H9 (cell line): Measurements from ENCODE around the gene ABCC2. TPM values are rescaled to one million over a fixed set of nuclear protein-coding genes. Genes with fewer than 3 reads are reported as not detected.

Source experiments
- DNase-seq: peaks from one replicate; pipeline ENCODE4 v3.0.0-alpha.2; 2017
- H2AFZ ChIP-seq: one replicate; pipeline ENCODE4 v1.6.1; 2013; ENCODE audit warnings: mild to moderate bottlenecking, low read length, control low read depth, moderate library complexity
- H2AK5ac ChIP-seq: 2 replicates; pipeline ENCODE4 v1.6.1; 2013; ENCODE audit warnings: low read length, control low read depth, mixed read lengths; ENCODE audit not compliant: insufficient read length
- H2BK120ac ChIP-seq: one replicate; pipeline ENCODE4 v1.6.1; 2013; ENCODE audit warnings: low read depth, mild to moderate bottlenecking, low read length, control low read depth, inconsistent platforms; ENCODE audit not compliant: poor library complexity, severe bottlenecking
- H2BK12ac ChIP-seq: 2 replicates; pipeline ENCODE4 v1.6.1; 2013; ENCODE audit warnings: low read length, control low read depth, mixed read lengths, low read depth; ENCODE audit not compliant: insufficient read length
- H2BK15ac ChIP-seq: 2 replicates; pipeline ENCODE4 v1.6.1; 2013; ENCODE audit warnings: low read depth, low read length, control low read depth
- H2BK20ac ChIP-seq: one replicate; pipeline ENCODE4 v1.6.1; 2013; ENCODE audit warnings: low read depth, mild to moderate bottlenecking, low read length, control low read depth, inconsistent platforms; ENCODE audit not compliant: poor library complexity, severe bottlenecking
- H2BK5ac ChIP-seq: 2 replicates; pipeline ENCODE4 v1.6.1; 2013; ENCODE audit warnings: low read length, control low read depth, mixed read lengths; ENCODE audit not compliant: insufficient read length
- H3K14ac ChIP-seq: 2 replicates; pipeline ENCODE4 v1.6.1; 2013; ENCODE audit warnings: low read length, control low read depth; ENCODE audit not compliant: insufficient read depth
- H3K18ac ChIP-seq: 2 replicates; pipeline ENCODE4 v1.6.1; 2013; ENCODE audit warnings: low read depth, mild to moderate bottlenecking, mixed read lengths, low read length, control low read depth; ENCODE audit not compliant: insufficient read length
- H3K23ac ChIP-seq: 2 replicates; pipeline ENCODE4 v1.6.1; 2013; ENCODE audit warnings: low read length, control low read depth, mixed read lengths, low read depth; ENCODE audit not compliant: insufficient read length
- H3K23me2 ChIP-seq: 2 replicates; pipeline ENCODE4 v1.6.1; 2013; ENCODE audit warnings: low read depth, mild to moderate bottlenecking, mixed read lengths, low read length, control low read depth; ENCODE audit not compliant: insufficient read length, poor library complexity, severe bottlenecking
- H3K27ac ChIP-seq: 2 replicates; pipeline ENCODE4 v1.5.1; 2013; ENCODE audit warnings: low read length, control low read depth, mixed read lengths, low read depth; ENCODE audit not compliant: insufficient read length
- H3K27me3 ChIP-seq: 2 replicates; pipeline ENCODE4 v1.6.1; 2013; ENCODE audit warnings: low read length, control low read depth, inconsistent platforms; ENCODE audit not compliant: insufficient read depth
- H3K4ac ChIP-seq: 2 replicates; pipeline ENCODE4 v1.6.1; 2013; ENCODE audit warnings: low read depth, mild to moderate bottlenecking, control low read depth, inconsistent platforms, low read length, moderate library complexity
- H3K4me1 ChIP-seq: 2 replicates; pipeline ENCODE4 v1.6.1; 2013; ENCODE audit warnings: low read length, control low read depth, inconsistent platforms; ENCODE audit not compliant: insufficient read depth
- H3K4me2 ChIP-seq: 2 replicates; pipeline ENCODE4 v1.6.1; 2013; ENCODE audit warnings: low read length, control low read depth, mixed read lengths; ENCODE audit not compliant: insufficient read length, insufficient read depth
- H3K56ac ChIP-seq: 2 replicates; pipeline ENCODE4 v1.6.1; 2013; ENCODE audit warnings: low read depth, mild to moderate bottlenecking, mixed read lengths, low read length, control low read depth; ENCODE audit not compliant: insufficient read length
- H3K79me1 ChIP-seq: 2 replicates; pipeline ENCODE4 v1.6.1; 2013; ENCODE audit warnings: low read depth, mild to moderate bottlenecking, moderate library complexity, low read length, control low read depth, inconsistent platforms; ENCODE audit not compliant: insufficient read depth, poor library complexity, severe bottlenecking
- H3K79me2 ChIP-seq: 2 replicates; pipeline ENCODE4 v1.6.1; 2013; ENCODE audit warnings: low read length, control low read depth, inconsistent platforms; ENCODE audit not compliant: insufficient read depth
- H3K9ac ChIP-seq: 2 replicates; pipeline ENCODE4 v1.6.1; 2013; ENCODE audit warnings: low read length, control low read depth, mixed read lengths; ENCODE audit not compliant: insufficient read length; ENCODE audit errors: extremely low read depth
- H3K9me3 ChIP-seq: one replicate; pipeline ENCODE4 v1.6.1; 2013; ENCODE audit warnings: low read depth, low read length, inconsistent platforms; ENCODE audit not compliant: control insufficient read depth
- H3T11ph ChIP-seq: one replicate; pipeline ENCODE4 v1.6.1; 2013; ENCODE audit warnings: mild to moderate bottlenecking, low read length, control low read depth, inconsistent platforms
- H4K20me1 ChIP-seq: one replicate; pipeline ENCODE4 v1.6.1; 2013; ENCODE audit not compliant: control insufficient read depth, insufficient read length, insufficient read depth
- H4K5ac ChIP-seq: 2 replicates; pipeline ENCODE4 v1.6.1; 2013; ENCODE audit warnings: low read depth, mild to moderate bottlenecking, mixed read lengths, low read length, control low read depth; ENCODE audit not compliant: insufficient read length
- H4K8ac ChIP-seq: replicated peaks from 2 replicates; pipeline ENCODE4 v1.6.1; 2013; ENCODE audit warnings: low read length, control low read depth, mixed read lengths, low read depth; ENCODE audit not compliant: insufficient read length
- H4K91ac ChIP-seq: 2 replicates; pipeline ENCODE4 v1.6.1; 2013; ENCODE audit warnings: low read depth, mild to moderate bottlenecking, moderate library complexity, mixed read lengths, low read length, control low read depth; ENCODE audit not compliant: insufficient read length
- H3K27ac Mint-ChIP-seq, 3 experiments: 2 replicates in 2 of 3; 3 replicates in 1 of 3; pipeline ENCODE4 v1.8.0; 2020 to 2021; ENCODE audit warnings: mixed read lengths in 3 of 3, mild to moderate bottlenecking in 1 of 3, moderate library complexity in 1 of 3
- H3K27me3 Mint-ChIP-seq: 2 replicates; pipeline ENCODE4 v1.8.0; 2021; ENCODE audit warnings: low read depth, mild to moderate bottlenecking, moderate library complexity, mixed read lengths
- H3K36me3 Mint-ChIP-seq, 3 experiments: 2 replicates in 2 of 3; 3 replicates in 1 of 3; pipeline ENCODE4 v1.8.0; 2020 to 2021; ENCODE audit warnings: low read depth in 3 of 3, mixed read lengths in 3 of 3; ENCODE audit not compliant: insufficient read depth in 1 of 3
- H3K4me1 Mint-ChIP-seq, 2 experiments: 2 replicates each; pipeline ENCODE4 v1.8.0; 2020; ENCODE audit warnings: mixed read lengths in 2 of 2
- H3K4me3 Mint-ChIP-seq, 2 experiments: 2 replicates in 1 of 2; 3 replicates in 1 of 2; pipeline ENCODE4 v1.8.0; 2020 to 2021; ENCODE audit warnings: mild to moderate bottlenecking in 2 of 2, mixed read lengths in 2 of 2, moderate library complexity in 1 of 2
- H3K9me3 Mint-ChIP-seq, 2 experiments: 2 replicates in 1 of 2; 3 replicates in 1 of 2; pipeline ENCODE4 v1.8.0; 2020; ENCODE audit warnings: mild to moderate bottlenecking in 2 of 2, mixed read lengths in 2 of 2, moderate library complexity in 1 of 2
- CTCF ChIP-seq: fragments of 200-600 bp; sonication (generic); conservative IDR thresholded peaks from 3 replicates; pipeline ENCODE4 v1.8.0; 2021; ENCODE audit warnings: antibody characterized with exemption, mild to moderate bottlenecking
- WGBS: extraction: QIAGEN DNeasy Blood & Tissue Kit; methylation state at CpG from one replicate; pipeline ENCODE4 v1.1.7; 2013; ENCODE audit warnings: missing lambda C conversion rate, low lambda C conversion rate, mixed read lengths; ENCODE audit not compliant: insufficient read length; ENCODE audit errors: extremely low coverage; 5-methylcytosine and 5-hydroxymethylcytosine counted together
- total RNA-seq: library from RNA; stranded (reverse); gene quantifications from 2 replicates; pipeline ENCODE4 v1.2.1, GENCODE V29; 2021

The ABCC2 gene
- total RNA-seq, 1 experiment from 2014 or later, result 0.68 TPM

GRCh38 chr10:99765672-99766301 lies 16.7 kb upstream of the ABCC2 start:
- no CpG with 5 or more reads among the region's 4 CpGs for WGBS
- no peaks in the 10 kb centered on the region for H3K27me3 ChIP-seq

More at GRCh38 chr10:99765672-99766301, 16.7 kb upstream of the ABCC2 start:
- Histone ChIP-seq H3K4ac (no peak overlapping the region), H2BK5ac (no peak overlapping the region), H3T11ph (no peak overlapping the region), H3K9ac (no peak overlapping the region), H3K56ac (no peak overlapping the region), H4K8ac (no peak overlapping the region), H4K91ac (no peak overlapping the region), H2BK120ac (no peak overlapping the region), H3K9me3 (no peaks in the 10 kb centered on the region), H3K79me1 (no peaks in the 10 kb centered on the region), H3K18ac (no peak overlapping the region), H3K23me2 (no peaks in the 10 kb centered on the region), H2BK15ac (no peak overlapping the region), H3K23ac (no peak overlapping the region), H2AK5ac (no peak overlapping the region), H3K4me2 (no peak overlapping the region), H3K27ac (no peak overlapping the region), H4K5ac (no peak overlapping the region), H3K79me2 (no peaks in the 10 kb centered on the region), H4K20me1 (no peaks in the 10 kb centered on the region), H3K14ac (no peak overlapping the region), H3K4me1 (no peaks in the 10 kb centered on the region), H2BK20ac (no peak overlapping the region), H2BK12ac (no peak overlapping the region), H2AFZ (no peak overlapping the region)
- Mint-ChIP-seq H3K27ac (no peak overlapping the region), H3K4me3 (no peak overlapping the region), H3K9me3 (no peaks in the 10 kb centered on the region), H3K4me1 (no peaks in the 10 kb centered on the region), H3K36me3 (peaks cover 0 to 5% (median 0%) of the 10 kb centered on the region in 3 experiments; a peak in 2 of 7 replicates), H3K27me3 (no peaks in the 10 kb centered on the region)
- no peak for DNase-seq
- TF ChIP-seq CTCF, result no peak
